Natural killer cell treated with Interleukin-12 subunit alpha and Interleukin-12 subunit beta and Interleukin-15 and Interleukin-18, amount 100 ng/mL, for 72 hours (primary cell): ENCODE data around the gene MBD2. TPM values are rescaled to one million over a fixed set of nuclear protein-coding genes. Genes with fewer than 3 reads are reported as not detected.

Experiments
- ATAC-seq, 2 donors: fragments of 150-1000 bp; cut with Tn5 transposase in 1 of 2; sonication (Bioruptor Pico), chemical (Tn5 transposase) in 1 of 2; 2 replicates each; pipeline ENCODE4 v1.10.0; 2021
- DNase-seq: peaks from one replicate; pipeline ENCODE4 v3.0.0; 2022; ENCODE audit warnings: low spot score
- H3K27ac Mint-ChIP-seq, 2 donors: 1 replicate in 1 of 2; 2 replicates in 1 of 2; pipeline ENCODE4 v1.8.0; 2022; ENCODE audit warnings: mixed read lengths in 2 of 2, mild to moderate bottlenecking in 1 of 2, moderate library complexity in 1 of 2
- H3K27me3 Mint-ChIP-seq, 2 donors: 1 replicate in 1 of 2; 2 replicates in 1 of 2; pipeline ENCODE4 v1.8.0; 2022; ENCODE audit warnings: mixed read lengths in 2 of 2
- H3K36me3 Mint-ChIP-seq: one replicate; pipeline ENCODE4 v1.8.0; 2022; ENCODE audit warnings: mixed read lengths
- H3K4me1 Mint-ChIP-seq, 2 donors: 1 replicate in 1 of 2; 2 replicates in 1 of 2; pipeline ENCODE4 v1.8.0; 2022; ENCODE audit warnings: low read depth in 2 of 2, mixed read lengths in 2 of 2, mild to moderate bottlenecking in 1 of 2
- H3K4me3 Mint-ChIP-seq: one replicate; pipeline ENCODE4 v1.8.0; 2022; ENCODE audit warnings: mixed read lengths
- H3K9me3 Mint-ChIP-seq: 2 replicates; pipeline ENCODE4 v1.8.0; 2022; ENCODE audit warnings: mixed read lengths
- total RNA-seq, 2 donors: library from RNA; stranded (reverse); gene quantifications; one replicate each; pipeline ENCODE4 v1.2.3, GENCODE V29; 2022

The MBD2 gene
- total RNA-seq, 2 donors from 2014 or later = 149 to 211 TPM

DNA sequence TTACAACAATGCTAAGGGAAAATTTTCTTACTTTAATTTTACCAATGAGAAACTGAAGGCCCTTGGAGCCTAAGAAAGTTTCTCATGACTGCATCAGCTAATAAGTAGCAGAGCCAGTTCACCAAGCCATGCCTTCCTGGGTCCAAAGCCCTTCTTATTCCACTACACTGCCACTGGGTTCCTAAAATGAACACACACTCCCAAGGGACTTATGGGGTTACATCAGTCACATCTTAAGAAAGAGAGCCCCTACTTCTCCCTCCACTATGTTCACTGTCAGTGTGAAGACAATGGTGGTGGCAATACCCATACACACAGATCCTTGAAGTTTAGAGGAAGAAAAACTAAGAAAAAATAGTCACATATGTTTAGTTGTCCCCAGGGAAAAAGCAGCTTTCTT lies 20.6 kb downstream of the MBD2 start:
- no peak for DNase-seq
- Mint-ChIP-seq H3K4me3 (no peak overlapping the region), H3K27ac (peak overlapping the region in 1 of 2 donors; percentile 18), H3K9me3 (no peaks in the 10 kb centered on the region), H3K36me3 (peaks cover 10% of the 10 kb centered on the region), H3K27me3 (no peaks in the 10 kb centered on the region), H3K4me1 (peaks cover 26 to 38% of the 10 kb centered on the region in 2 donors)
- ATAC-seq = no peak

DNA sequence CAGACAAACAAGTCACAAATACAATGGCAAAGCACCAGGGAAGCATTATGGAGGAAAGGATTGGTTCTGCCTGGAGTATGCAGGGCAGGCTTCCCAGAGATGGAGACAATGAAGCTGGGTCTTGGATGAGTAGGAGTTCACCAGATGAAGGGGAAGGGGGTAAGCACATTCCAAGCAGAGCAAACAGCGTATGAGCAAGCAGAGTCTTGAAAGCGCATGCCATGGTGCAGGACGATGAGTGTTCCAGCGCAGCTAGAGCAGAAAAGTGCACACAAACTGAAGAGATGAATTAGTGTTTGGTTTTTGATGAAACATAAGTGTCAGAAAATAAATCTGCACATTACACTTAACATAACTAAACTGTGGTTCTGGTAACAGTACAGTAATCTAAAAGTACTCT lies 21.6 kb downstream of the MBD2 start:
- no peak overlapping the region for H3K27ac Mint-ChIP-seq

DNA sequence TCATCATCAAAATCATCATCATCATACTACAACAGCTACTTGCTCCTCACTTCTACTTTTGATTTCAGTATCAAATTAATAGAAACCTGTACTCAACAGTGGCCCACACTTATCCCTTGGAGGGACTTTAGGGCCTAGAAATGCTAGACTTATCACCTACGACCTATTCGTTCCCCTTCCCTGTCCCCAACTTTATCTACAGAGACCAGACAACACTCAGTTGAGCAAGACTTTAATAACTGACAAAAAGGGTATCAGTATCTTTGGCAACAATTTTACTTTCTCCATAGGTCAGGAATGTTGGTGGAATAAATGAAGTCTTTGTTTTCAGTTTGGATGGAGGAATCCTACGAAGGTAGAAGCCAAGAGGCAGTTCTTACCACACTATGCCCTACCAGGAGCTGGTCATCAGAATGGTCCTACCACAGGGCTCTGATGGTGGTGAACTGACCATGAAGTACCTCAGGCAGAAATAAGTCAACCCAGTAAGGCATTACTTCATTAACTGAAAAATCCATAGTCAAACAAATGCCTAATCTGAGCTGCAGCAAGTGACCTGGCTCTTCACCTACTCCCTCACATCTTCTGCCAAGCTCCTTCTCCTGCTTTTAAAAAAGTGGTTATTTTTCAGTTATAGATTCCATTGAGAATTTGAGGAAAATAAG lies 26.6 kb downstream of the MBD2 start:
- H3K27ac Mint-ChIP-seq = peak overlapping the region in 1 of 2 donors; percentile 2
- DNase-seq = no peak
- no peaks in the 10 kb centered on the region for H3K9me3 Mint-ChIP-seq
- ATAC-seq = no peak
- H3K36me3 Mint-ChIP-seq = peaks cover 4% of the 10 kb centered on the region
- H3K27me3 Mint-ChIP-seq = no peaks in the 10 kb centered on the region
- peaks cover 16 to 23% of the 10 kb centered on the region in 2 donors for H3K4me1 Mint-ChIP-seq
- no peak overlapping the region for H3K4me3 Mint-ChIP-seq

More for the DNA sequence above, 21.6 kb downstream of the MBD2 start:
- Mint-ChIP-seq H3K36me3 (peaks cover 10% of the 10 kb centered on the region), H3K9me3 (no peaks in the 10 kb centered on the region), H3K27me3 (no peaks in the 10 kb centered on the region), H3K4me3 (no peak overlapping the region), H3K4me1 (peaks cover 27 to 29% of the 10 kb centered on the region in 2 donors)
- no peak for DNase-seq
- no peak for ATAC-seq

DNA sequence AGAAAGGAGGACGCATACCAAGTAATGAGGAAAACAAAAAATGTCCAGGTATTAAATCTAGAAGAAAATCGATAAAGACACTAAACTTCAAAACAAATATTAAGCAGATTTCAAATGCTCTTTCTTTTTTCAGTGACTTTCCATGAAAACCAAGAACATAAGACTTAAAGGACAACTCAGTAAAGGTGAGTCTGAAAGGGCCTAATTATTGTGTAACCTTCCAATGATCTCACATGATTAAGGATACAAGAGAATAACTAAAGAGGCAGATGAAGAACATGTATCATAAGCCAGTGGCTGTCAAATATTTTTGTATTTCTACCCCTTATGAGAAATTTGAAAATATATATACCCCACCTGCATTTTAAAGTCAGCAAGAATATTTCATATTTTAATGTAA lies 30.7 kb downstream of the MBD2 start:
- Mint-ChIP-seq H3K27me3 (no peaks in the 10 kb centered on the region), H3K27ac (no peak overlapping the region), H3K4me1 (peaks cover 11 to 17% of the 10 kb centered on the region in 2 donors), H3K36me3 (no peaks in the 10 kb centered on the region), H3K9me3 (no peaks in the 10 kb centered on the region), H3K4me3 (no peak overlapping the region)
- DNase-seq (no peak), ATAC-seq (no peak)

DNA sequence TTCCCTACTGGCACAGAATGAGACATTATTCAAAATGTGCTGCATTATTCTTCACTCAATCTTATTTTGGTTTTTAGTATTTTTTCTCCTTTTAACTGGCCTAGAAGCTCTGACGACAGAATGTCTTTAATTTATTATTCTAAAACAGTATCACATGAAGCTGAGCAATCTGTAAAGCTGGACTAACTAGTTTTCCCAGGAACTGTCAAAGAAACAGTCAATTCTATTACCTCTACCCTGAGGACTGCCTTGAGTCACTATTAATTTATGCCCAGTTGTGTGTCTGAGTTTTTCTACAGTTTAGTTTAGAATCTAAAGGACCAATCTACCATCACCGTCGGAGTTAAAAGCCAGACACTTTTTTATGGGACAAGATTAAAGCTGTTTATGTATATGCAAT lies 31.6 kb downstream of the MBD2 start:
- no peak overlapping the region for H3K4me3 Mint-ChIP-seq
- peaks cover 11 to 16% of the 10 kb centered on the region in 2 donors for H3K4me1 Mint-ChIP-seq
- no peaks in the 10 kb centered on the region for H3K27me3 Mint-ChIP-seq
- H3K36me3 Mint-ChIP-seq = peaks cover 2% of the 10 kb centered on the region
- DNase-seq (no peak), ATAC-seq (no peak)
- peak overlapping the region in 1 of 2 donors; percentile 43 for H3K27ac Mint-ChIP-seq
- no peaks in the 10 kb centered on the region for H3K9me3 Mint-ChIP-seq

DNA sequence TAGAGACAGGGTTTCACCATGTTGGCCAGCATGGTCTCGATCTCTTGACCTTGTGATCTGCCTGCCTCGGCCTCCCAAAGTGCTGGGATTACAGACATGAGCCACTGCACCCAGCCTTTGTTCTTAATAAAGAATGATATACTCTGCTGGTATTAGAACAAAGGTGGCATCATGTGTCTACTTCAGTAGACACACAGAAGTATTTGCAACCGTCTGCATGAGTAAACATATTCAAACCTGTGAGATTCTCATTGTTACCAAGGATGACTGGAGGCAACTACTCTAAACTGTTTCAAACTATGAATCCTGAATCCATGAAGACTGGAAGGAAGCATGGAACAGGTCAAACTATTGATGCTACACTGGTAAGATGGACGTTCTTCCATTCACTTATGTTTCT lies 32.1 kb downstream of the MBD2 start:
- Mint-ChIP-seq H3K4me1 (peaks cover 7 to 11% of the 10 kb centered on the region in 2 donors), H3K27ac (peak overlapping the region in 1 of 2 donors; percentile 43), H3K27me3 (no peaks in the 10 kb centered on the region), H3K36me3 (peaks cover 7% of the 10 kb centered on the region), H3K9me3 (no peaks in the 10 kb centered on the region), H3K4me3 (no peak overlapping the region)
- DNase-seq = no peak
- ATAC-seq = no peak

DNA sequence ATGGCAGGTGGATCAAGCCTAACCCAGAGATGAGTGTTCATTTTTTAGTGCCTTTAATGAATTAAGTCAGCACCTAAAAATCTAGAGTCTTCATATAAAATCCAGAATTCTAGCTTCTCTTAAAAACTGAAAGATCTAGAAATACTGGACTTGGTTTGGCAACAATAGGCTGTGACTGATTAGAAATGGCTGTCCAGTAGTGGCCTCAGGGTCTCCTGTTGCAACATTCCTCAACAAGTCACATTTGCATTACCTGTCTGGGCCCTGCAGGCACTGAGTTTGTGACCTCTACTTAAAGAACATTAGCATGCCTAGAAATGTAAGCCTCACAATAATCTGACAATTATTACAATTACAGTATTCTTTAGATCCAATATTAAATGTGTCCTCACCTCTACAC lies 33.1 kb downstream of the MBD2 start:
- no peak overlapping the region for H3K4me3 Mint-ChIP-seq
- peaks cover under 1 to 4% of the 10 kb centered on the region in 2 donors for H3K4me1 Mint-ChIP-seq
- H3K9me3 Mint-ChIP-seq = no peaks in the 10 kb centered on the region
- H3K27me3 Mint-ChIP-seq = no peaks in the 10 kb centered on the region
- H3K36me3 Mint-ChIP-seq = peaks cover 12% of the 10 kb centered on the region
- DNase-seq (no peak), ATAC-seq (no peak)
- H3K27ac Mint-ChIP-seq = no peak overlapping the region

DNA sequence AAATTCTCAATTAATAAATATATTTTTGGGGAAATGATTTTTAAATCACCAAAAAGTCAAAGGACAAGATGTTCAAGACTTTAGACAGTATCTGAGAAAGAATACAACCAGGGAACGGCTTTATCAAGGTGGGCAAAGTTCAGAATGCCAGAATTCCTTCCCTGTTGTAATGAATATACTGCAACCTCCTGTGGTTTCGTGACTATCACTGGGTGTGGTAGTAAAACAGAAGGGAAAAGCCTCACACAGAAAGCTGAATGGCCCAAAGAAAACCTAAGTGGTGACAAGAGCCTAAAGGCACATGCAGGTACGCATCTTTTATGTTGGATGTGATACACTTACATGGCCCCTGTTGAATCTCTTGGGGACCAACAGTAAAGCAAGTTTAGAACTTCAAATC lies 37.1 kb downstream of the MBD2 start:
- H3K9me3 Mint-ChIP-seq = no peaks in the 10 kb centered on the region
- ATAC-seq = no peak
- no peak for DNase-seq
- H3K36me3 Mint-ChIP-seq = peaks cover 12% of the 10 kb centered on the region
- H3K27me3 Mint-ChIP-seq = no peaks in the 10 kb centered on the region
- H3K4me3 Mint-ChIP-seq = no peak overlapping the region
- H3K27ac Mint-ChIP-seq = no peak overlapping the region
- H3K4me1 Mint-ChIP-seq = no peaks in the 10 kb centered on the region

DNA sequence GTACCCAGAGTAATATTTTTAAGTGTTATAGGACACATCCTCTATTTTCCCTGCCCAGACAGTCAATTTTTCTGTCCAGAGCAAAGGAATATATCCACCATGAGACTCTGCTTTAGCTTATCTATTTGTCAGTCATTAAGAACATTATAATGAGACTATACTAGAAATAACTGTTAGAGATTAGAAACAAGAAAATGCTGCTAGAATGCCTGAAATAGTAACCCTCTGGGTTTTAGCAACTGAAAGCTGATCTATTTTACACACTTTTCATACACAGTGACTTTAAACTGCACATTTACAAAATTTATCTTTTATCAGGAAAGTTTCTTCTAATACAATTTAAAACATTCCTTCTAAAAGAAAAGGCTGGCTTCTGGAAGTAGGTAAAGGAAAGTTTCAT lies 39.6 kb downstream of the MBD2 start:
- H3K27me3 Mint-ChIP-seq = no peaks in the 10 kb centered on the region
- no peaks in the 10 kb centered on the region for H3K4me1 Mint-ChIP-seq
- DNase-seq (no peak), ATAC-seq (no peak)
- H3K36me3 Mint-ChIP-seq = peaks cover 12% of the 10 kb centered on the region
- no peak overlapping the region for H3K27ac Mint-ChIP-seq
- H3K4me3 Mint-ChIP-seq = no peak overlapping the region
- no peaks in the 10 kb centered on the region for H3K9me3 Mint-ChIP-seq

DNA sequence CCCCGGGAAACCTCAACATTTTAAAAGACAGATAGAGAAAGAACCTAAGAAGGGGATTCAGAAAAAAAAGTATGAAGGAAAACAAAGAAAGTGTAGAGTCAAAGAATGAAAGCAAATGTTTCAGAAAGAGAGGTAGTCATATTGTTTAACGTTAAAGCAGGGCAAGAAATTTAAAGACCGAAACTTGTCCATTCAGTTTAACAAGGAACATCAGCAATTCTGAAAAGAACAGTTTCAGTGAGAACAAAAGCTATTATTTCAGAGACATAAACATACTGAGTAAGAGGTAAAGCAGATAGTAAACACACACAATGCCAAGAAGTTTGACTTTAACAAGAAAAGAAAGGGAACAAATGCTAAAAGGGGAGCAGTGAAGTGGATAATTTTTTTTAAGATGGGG lies 41.1 kb downstream of the MBD2 start:
- ATAC-seq (no peak), DNase-seq (no peak)
- Mint-ChIP-seq H3K9me3 (no peaks in the 10 kb centered on the region), H3K27me3 (no peaks in the 10 kb centered on the region), H3K4me1 (no peaks in the 10 kb centered on the region), H3K36me3 (peaks cover 12% of the 10 kb centered on the region), H3K27ac (no peak overlapping the region), H3K4me3 (no peak overlapping the region)

DNA sequence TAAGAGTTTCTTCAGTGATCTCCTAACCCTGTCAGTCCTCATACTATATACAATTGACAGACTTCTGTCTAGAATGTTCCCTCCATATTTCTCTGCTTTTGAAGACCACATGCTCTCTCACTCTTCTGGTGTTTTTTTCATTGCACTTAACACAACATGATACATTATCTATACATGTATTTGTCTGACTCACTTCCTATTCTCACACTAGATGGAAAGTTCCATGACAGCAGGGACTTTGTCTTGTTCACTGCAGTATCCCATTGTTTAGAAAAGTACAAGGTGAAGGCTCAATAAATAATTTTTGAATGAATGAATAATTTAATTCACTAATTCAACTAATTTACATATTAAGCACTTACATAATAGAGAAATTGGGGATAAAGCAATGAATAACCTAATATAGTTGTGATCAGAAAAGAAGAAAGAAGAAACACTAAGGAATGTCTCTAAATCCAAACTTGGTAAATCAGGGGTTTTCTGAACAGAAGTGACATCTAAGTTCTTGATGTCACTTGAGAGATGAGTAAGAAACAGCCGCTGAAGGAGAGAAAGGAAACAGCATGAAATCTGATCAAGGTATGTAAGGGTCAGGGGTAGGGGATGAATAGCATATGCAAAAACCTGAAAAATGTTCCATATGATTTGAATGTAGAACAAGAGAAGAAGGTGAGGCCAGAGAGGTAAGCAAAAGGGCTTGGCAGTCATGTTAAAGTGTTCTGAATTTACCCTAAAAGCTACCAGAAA lies 42.4 kb downstream of the MBD2 start:
- peak; percentile 53 to 70 for ATAC-seq
- Mint-ChIP-seq H3K36me3 (peaks cover 5% of the 10 kb centered on the region), H3K4me3 (no peak overlapping the region), H3K4me1 (no peaks in the 10 kb centered on the region), H3K9me3 (no peaks in the 10 kb centered on the region), H3K27me3 (no peaks in the 10 kb centered on the region), H3K27ac (no peak overlapping the region)
- no peak for DNase-seq

DNA sequence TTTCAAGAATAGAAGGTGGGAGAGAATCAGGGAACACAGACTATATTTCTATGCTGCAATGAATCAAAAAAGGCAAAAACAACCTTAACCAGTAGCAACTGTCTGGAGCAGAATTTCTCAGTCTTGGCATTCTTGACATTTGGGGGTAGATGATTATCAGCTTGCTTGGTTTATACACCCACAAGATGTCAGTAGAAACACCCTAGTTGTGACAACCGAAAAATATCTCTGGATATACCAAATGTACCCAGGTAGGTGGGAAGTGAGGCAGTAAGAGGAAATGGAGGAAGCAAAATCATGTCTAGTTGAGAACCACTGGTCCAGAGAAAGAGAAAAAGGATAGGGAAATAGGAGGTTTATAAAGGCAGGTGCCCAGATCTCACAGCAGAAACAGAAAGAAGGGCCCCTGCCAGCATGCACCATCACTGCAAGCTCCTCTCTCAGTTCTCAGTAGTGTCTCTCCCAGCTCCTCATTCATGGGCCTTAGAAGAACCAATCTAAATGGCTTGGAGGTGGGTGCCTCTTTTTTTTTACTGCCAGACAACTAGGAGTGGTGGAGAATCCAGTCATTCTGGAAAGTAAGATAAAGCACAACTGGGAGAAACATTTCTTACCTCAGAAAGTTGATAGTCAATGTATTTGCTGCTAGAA lies 50.4 kb downstream of the MBD2 start:
- no peaks in the 10 kb centered on the region for H3K27me3 Mint-ChIP-seq
- peak overlapping the region; percentile 2 for H3K4me3 Mint-ChIP-seq
- H3K27ac Mint-ChIP-seq = peak overlapping the region; percentile 47 to 72
- DNase-seq = no peak
- no peak for ATAC-seq
- H3K36me3 Mint-ChIP-seq = no peaks in the 10 kb centered on the region
- H3K4me1 Mint-ChIP-seq = peaks cover 38 to 45% of the 10 kb centered on the region in 2 donors
- H3K9me3 Mint-ChIP-seq = no peaks in the 10 kb centered on the region

DNA sequence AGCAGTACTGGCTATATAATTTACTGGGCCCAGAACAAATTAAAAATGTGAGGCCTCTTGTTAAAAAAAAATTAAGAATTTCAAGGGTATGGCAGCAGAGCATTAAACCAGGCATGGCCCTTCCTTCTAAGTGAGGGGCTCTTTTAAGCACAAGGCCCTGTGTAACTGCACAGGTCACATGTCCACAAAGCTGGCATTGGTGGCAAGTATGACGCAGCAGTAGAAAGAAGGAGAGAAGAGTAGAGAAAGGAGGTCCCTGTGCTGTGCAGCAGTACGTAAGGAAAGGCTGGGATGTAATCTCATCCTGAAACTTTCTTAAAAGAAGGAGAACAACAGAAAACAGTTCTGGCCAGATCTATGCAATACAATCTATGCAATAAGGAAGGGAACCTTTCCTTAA lies 51.2 kb downstream of the MBD2 start:
- Mint-ChIP-seq H3K27me3 (no peaks in the 10 kb centered on the region), H3K4me1 (peaks cover 39 to 46% of the 10 kb centered on the region in 2 donors), H3K4me3 (no peak overlapping the region), H3K9me3 (no peaks in the 10 kb centered on the region), H3K36me3 (no peaks in the 10 kb centered on the region), H3K27ac (peak overlapping the region; percentile 47 to 72)
- no peak for ATAC-seq
- no peak for DNase-seq
